Stimulated activated memory B cell treated with anti-CD40 and anti-IgM and Interleukin-4, amounts not matched to agents 10 μg/mL and 1 μg/mL and 100 μg/mL, for 72 hours (primary cell): ENCODE results near the gene FSD1.

ENCODE experiments used
- ATAC-seq: fragments of 150-1000 bp; cut with Tn5 transposase; 2 replicates; pipeline ENCODE4 v1.10.0; 2021
- H3K27ac Mint-ChIP-seq: one replicate; pipeline ENCODE4 v1.8.0; 2022; ENCODE audit warnings: mild to moderate bottlenecking, mixed read lengths
- H3K27me3 Mint-ChIP-seq: one replicate; pipeline ENCODE4 v1.8.0; 2022; ENCODE audit warnings: mixed read lengths
- H3K36me3 Mint-ChIP-seq: one replicate; pipeline ENCODE4 v1.8.0; 2022; ENCODE audit warnings: mixed read lengths
- H3K4me1 Mint-ChIP-seq: one replicate; pipeline ENCODE4 v1.8.0; 2022; ENCODE audit warnings: mixed read lengths
- H3K4me3 Mint-ChIP-seq: one replicate; pipeline ENCODE4 v1.8.0; 2022; ENCODE audit warnings: mild to moderate bottlenecking, moderate library complexity, mixed read lengths
- H3K9me3 Mint-ChIP-seq: one replicate; pipeline ENCODE4 v1.8.0; 2022; ENCODE audit warnings: mixed read lengths

The FSD1 gene

GRCh38 chr19:4298810-4299550, 5.4 kb upstream of the FSD1 start:
- H3K4me1 Mint-ChIP-seq, result peaks cover 5% of the 10 kb centered on the region
- no peak for ATAC-seq
- H3K4me3 Mint-ChIP-seq, result no peak overlapping the region
- no peaks in the 10 kb centered on the region for H3K9me3 Mint-ChIP-seq
- no peaks in the 10 kb centered on the region for H3K36me3 Mint-ChIP-seq
- H3K27ac Mint-ChIP-seq, result no peak overlapping the region
- H3K27me3 Mint-ChIP-seq, result peaks cover 45% of the 10 kb centered on the region

GRCh38 chr19:4300589-4300988, 3.8 kb upstream of the FSD1 start:
- H3K27ac Mint-ChIP-seq, result no peak overlapping the region
- ATAC-seq, result no peak
- peaks cover 40% of the 10 kb centered on the region for H3K27me3 Mint-ChIP-seq
- H3K9me3 Mint-ChIP-seq, result no peaks in the 10 kb centered on the region
- H3K4me3 Mint-ChIP-seq, result no peak overlapping the region
- H3K4me1 Mint-ChIP-seq, result peaks cover 11% of the 10 kb centered on the region
- H3K36me3 Mint-ChIP-seq, result no peaks in the 10 kb centered on the region

GRCh38 chr19:4301590-4302242, 2.7 kb upstream of the FSD1 start:
- no peak overlapping the region for H3K4me3 Mint-ChIP-seq
- no peak for ATAC-seq
- H3K27me3 Mint-ChIP-seq, result peaks cover 40% of the 10 kb centered on the region
- no peak overlapping the region for H3K27ac Mint-ChIP-seq
- H3K4me1 Mint-ChIP-seq, result peaks cover 6% of the 10 kb centered on the region
- no peaks in the 10 kb centered on the region for H3K36me3 Mint-ChIP-seq
- H3K9me3 Mint-ChIP-seq, result no peaks in the 10 kb centered on the region

GRCh38 chr19:4302243-4302640, 2.2 kb upstream of the FSD1 start, which contains the start of gene TMIGD2:
TMIGD2 (minus strand) TSS chr19:4302389; CDS start chr19:4302385, 4 bp downstream.
- Mint-ChIP-seq H3K4me3 (no peak within 1 kb of the TSS), H3K9me3 (no peaks in the 10 kb centered on the region), H3K4me1 (peaks cover 6% of the 10 kb centered on the region), H3K27ac (no peak within 1 kb of the TSS), H3K36me3 (no peaks in the 10 kb centered on the region), H3K27me3 (peaks cover 43% of the 10 kb centered on the region)
- ATAC-seq, result no peak

DNA sequence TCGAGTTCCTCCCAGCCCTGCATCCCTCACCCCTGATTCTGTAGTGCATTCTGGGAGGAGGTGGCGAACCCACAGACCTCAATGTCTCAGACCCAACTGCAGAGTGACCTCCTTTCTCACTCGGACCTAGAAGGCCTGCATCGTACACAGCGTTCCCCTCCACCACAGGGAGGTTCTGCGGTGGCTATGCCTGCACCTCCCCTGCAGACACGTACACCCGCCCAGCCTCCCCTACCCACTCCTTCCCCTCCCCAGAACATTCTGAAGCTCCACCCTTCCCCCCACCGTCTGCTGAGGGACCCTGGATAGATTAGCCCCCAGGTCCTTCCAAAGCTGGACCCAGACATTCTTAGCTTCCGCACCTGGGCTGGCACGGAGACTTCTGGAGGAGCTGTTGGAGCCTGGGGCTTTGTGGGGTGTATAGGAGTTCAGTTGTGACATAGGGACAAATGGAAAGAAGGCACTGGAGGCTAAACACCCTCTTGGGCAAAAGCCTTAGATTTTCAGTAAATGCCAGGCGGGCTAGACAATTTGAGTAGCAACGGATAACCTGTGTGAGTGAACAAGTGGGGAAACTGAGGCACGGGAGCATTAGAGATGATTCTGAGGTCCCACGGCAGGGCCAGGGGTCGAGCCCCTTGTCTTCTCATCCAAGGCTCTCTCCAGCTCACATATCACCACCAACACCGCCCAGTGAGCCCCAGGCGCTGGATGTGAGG, 420 bp upstream of the FSD1 start:
- Mint-ChIP-seq H3K4me3 (no peak overlapping the region), H3K36me3 (no peaks in the 10 kb centered on the region), H3K4me1 (peaks cover 6% of the 10 kb centered on the region), H3K27ac (no peak overlapping the region), H3K27me3 (peaks cover 43% of the 10 kb centered on the region), H3K9me3 (no peaks in the 10 kb centered on the region)
- no peak for ATAC-seq

DNA sequence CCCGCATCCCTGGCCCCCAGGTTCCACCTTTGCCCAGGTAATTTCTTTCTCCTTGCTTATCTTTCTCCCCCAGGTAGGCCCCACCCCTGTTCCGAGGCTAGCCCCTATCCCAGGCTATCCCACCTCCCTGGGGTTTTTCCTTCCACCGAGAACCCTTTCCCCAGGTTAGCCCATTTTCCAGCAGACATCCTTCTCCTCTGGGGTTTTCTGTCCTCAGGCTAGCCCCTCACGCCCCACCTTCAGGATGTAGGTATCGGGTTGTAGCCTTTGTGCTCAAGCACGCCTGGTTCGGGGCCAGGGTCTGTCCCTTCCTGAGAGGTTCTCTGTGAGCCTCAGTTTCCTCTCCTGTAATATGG, 837 bp downstream of the FSD1 start:
- ATAC-seq, result no peak
- H3K9me3 Mint-ChIP-seq, result no peaks in the 10 kb centered on the region
- H3K27ac Mint-ChIP-seq, result peak overlapping the region; percentile 62
- peak overlapping the region; percentile 68 for H3K4me3 Mint-ChIP-seq
- peaks cover 41% of the 10 kb centered on the region for H3K27me3 Mint-ChIP-seq
- peaks cover 6% of the 10 kb centered on the region for H3K4me1 Mint-ChIP-seq
- no peaks in the 10 kb centered on the region for H3K36me3 Mint-ChIP-seq

DNA sequence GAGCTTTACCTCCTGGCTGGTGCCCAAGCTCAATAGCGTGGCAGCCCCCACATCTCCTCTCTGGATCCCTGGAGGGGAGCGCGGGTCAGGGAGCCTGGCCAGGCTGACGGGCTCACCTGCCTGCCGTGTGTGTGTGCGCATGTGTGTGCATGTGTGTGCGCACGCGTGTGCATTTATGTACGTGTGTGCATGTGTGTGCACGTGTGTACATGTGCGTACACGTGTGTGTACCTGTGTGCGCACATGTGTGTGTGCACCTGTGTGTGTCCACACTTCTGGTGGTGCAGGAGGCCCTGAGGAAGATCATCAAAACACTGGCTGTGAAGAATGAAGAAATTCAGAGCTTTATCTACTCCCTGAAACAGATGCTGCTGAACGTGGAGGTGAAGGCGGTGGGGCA, 1.3 kb downstream of the FSD1 start:
- H3K4me3 Mint-ChIP-seq, result peak overlapping the region; percentile 68
- no peaks in the 10 kb centered on the region for H3K9me3 Mint-ChIP-seq
- no peaks in the 10 kb centered on the region for H3K36me3 Mint-ChIP-seq
- no peak for ATAC-seq
- H3K27ac Mint-ChIP-seq, result peak overlapping the region; percentile 62
- H3K27me3 Mint-ChIP-seq, result peaks cover 37% of the 10 kb centered on the region
- H3K4me1 Mint-ChIP-seq, result peaks cover 6% of the 10 kb centered on the region

DNA sequence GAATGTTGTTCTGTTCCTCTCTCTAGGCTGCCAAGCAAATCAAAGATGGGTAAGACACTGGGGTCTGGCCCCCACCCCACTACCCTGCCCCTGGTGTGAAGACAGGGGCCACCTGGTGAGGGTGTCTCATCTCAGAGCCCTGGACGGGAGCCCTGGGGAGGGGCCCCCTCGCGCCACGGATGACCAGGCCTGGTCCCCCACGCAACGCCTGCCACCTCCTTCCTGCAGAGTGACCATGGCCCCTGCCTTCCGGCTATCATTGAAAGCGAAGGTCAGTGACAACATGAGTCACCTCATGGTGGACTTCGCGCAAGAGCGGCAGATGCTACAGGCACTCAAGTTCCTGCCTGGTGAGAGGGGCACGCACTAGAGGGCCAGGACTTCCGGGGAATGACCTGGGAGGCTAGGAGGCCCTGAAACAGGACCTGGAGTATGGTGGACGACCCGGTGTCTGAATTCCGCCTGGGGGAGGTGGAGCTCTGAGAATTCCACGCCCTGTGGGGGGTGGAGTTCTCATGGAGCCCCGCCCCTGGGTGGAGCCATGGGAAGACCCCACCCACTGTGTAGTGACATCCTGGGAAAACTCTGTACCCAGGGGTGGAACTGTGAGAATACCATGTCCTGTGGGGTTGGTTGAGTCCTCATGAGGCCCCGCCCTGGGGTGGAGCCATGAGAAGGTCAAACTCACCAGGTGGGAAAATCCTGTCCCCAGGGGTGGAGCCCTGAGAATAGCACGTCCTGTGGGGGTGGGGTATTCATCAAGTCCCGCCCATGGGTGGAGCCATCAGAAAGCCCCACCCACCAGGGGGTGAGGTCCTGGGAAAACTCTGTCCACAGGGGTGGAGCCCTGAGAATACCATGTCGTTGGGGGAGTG, 6.1 kb downstream of the FSD1 start:
- peaks cover under 1% of the 10 kb centered on the region for H3K4me1 Mint-ChIP-seq
- H3K27me3 Mint-ChIP-seq, result peaks cover 17% of the 10 kb centered on the region
- peak; percentile 39 for ATAC-seq

GRCh38 chr19:4313847-4314490, 9.6 kb downstream of the FSD1 start:
- no peak overlapping the region for H3K27ac Mint-ChIP-seq
- no peak for ATAC-seq
- peaks cover 4% of the 10 kb centered on the region for H3K9me3 Mint-ChIP-seq
- no peaks in the 10 kb centered on the region for H3K36me3 Mint-ChIP-seq
- H3K4me1 Mint-ChIP-seq, result no peaks in the 10 kb centered on the region
- no peak overlapping the region for H3K4me3 Mint-ChIP-seq
- peaks cover 10% of the 10 kb centered on the region for H3K27me3 Mint-ChIP-seq

More for the DNA sequence above, 6.1 kb downstream of the FSD1 start:
- Mint-ChIP-seq H3K36me3 (no peaks in the 10 kb centered on the region), H3K4me3 (no peak overlapping the region), H3K9me3 (no peaks in the 10 kb centered on the region), H3K27ac (no peak overlapping the region)

DNA sequence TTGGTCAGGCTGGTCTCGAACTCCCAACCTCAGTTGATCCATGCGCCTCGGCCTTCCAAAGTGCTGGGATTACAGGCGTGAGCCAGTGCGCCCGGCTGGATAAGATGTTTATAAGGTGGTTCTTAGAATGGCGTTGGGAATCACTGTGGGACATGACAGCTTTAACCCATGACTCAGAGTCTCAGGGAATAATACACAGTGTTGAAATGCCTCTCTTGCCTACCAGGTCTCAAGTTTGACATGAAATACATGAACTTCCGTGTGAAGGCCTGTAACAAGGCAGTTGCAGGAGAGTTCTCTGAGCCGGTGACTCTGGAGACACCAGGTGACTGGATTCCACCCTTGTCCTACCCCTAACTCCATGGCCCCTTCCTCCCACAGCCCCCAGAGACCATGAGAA, 12.6 kb downstream of the FSD1 start:
- Mint-ChIP-seq H3K9me3 (peaks cover 28% of the 10 kb centered on the region), H3K27me3 (peaks cover 13% of the 10 kb centered on the region), H3K36me3 (peaks cover 7% of the 10 kb centered on the region), H3K4me1 (no peaks in the 10 kb centered on the region), H3K4me3 (no peak overlapping the region), H3K27ac (no peak overlapping the region)
- ATAC-seq, result no peak

DNA sequence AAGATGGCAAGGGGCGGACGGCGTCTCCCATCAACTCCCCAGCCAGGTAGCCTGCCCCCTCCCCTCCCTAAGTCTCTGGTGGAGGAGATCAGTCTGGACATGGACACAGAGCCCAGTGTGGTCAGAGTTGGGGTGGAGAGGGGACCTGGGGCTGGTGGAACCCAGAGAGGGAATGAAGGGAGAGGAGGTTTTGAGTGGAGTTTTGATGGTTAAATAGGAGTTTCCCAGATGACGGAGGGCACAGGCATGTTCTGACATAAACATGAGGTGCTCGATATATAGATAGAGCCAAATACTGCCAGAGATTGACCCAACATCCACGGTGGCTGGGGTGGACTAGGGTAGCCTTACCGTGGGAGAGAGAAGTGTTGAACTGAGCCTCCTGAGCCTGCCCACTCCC, 14.1 kb downstream of the FSD1 start:
- peaks cover 31% of the 10 kb centered on the region for H3K9me3 Mint-ChIP-seq
- no peaks in the 10 kb centered on the region for H3K4me1 Mint-ChIP-seq
- ATAC-seq, result no peak
- H3K27ac Mint-ChIP-seq, result no peak overlapping the region
- H3K4me3 Mint-ChIP-seq, result no peak overlapping the region
- H3K36me3 Mint-ChIP-seq, result peaks cover 7% of the 10 kb centered on the region
- H3K27me3 Mint-ChIP-seq, result peaks cover 13% of the 10 kb centered on the region

- peaks cover 31% of the 10 kb centered on the region for H3K9me3 Mint-ChIP-seq
- H3K27me3 Mint-ChIP-seq, result peaks cover 15% of the 10 kb centered on the region
- peaks cover 7% of the 10 kb centered on the region for H3K36me3 Mint-ChIP-seq
- H3K4me3 Mint-ChIP-seq, result no peak overlapping the region
- H3K27ac Mint-ChIP-seq, result no peak overlapping the region
- no peaks in the 10 kb centered on the region for H3K4me1 Mint-ChIP-seq
- no peak for ATAC-seq
Observed at GRCh38 chr19:4319067-4319718, 14.8 kb downstream of the FSD1 start.

DNA sequence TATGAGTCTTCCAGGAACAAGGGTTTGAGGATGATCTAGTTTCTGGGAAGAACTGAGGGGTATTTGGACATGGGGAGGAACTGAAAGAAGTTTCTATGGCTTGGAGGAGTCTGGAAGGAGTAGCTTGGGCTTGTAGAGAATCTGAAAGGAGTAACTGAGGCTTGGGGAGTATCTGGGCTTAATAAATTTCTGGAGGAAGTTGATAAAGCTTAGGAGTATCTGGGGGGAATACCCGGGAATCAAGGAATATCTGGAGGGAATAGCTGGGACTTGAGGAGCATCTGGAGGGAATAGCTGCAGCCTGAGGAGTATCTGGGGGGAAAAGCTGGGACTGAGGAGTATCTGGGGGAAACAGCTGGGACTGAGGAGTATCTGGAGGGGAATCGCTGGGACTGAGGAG, 16.0 kb downstream of the FSD1 start:
- Mint-ChIP-seq H3K9me3 (peaks cover 31% of the 10 kb centered on the region), H3K27ac (no peak overlapping the region), H3K36me3 (peaks cover 7% of the 10 kb centered on the region), H3K4me1 (no peaks in the 10 kb centered on the region), H3K4me3 (no peak overlapping the region), H3K27me3 (peaks cover 27% of the 10 kb centered on the region)
- no peak for ATAC-seq

DNA sequence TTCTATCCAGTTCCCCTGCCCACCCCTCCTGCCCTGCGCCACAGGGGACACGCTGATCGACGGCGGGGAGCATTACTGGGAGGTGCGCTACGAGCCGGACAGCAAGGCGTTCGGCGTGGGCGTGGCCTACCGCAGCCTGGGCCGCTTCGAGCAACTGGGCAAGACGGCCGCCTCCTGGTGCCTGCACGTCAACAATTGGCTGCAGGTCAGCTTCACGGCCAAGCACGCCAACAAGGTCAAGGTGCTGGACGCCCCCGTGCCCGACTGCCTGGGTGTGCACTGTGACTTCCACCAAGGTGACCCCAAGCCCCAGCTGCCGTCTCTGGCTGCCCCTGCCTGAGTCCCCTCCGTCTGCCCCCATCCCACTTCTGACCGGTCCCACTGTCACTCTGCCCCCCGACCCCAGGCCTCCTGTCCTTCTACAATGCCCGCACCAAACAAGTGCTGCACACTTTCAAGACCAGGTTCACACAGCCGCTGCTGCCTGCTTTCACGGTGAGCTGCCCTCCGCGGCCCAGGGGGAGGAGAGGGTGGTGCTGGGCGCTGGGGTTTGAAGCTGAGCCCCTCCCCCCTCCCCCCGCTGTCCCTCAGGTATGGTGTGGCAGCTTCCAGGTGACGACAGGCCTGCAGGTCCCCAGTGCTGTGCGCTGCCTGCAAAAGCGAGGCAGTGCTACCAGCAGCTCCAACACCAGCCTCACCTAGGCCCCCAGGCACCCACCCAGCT, 18.7 kb downstream of the FSD1 start:
- H3K36me3 Mint-ChIP-seq, result peaks cover 7% of the 10 kb centered on the region
- H3K27ac Mint-ChIP-seq, result no peak overlapping the region
- peaks cover 20% of the 10 kb centered on the region for H3K4me1 Mint-ChIP-seq
- no peak for ATAC-seq
- no peak overlapping the region for H3K4me3 Mint-ChIP-seq
- peaks cover 51% of the 10 kb centered on the region for H3K27me3 Mint-ChIP-seq
- peaks cover 31% of the 10 kb centered on the region for H3K9me3 Mint-ChIP-seq
